Endodermal cell (in vitro differentiated cells): ENCODE results near the gene CLEC16A. TPM values are rescaled to one million over a fixed set of nuclear protein-coding genes. Genes with fewer than 3 reads are reported as not detected.

Experiments
- DNase-seq: peaks from one replicate; pipeline ENCODE4 v3.0.0-alpha.2; 2017
- H3K27ac ChIP-seq: 2 replicates; pipeline ENCODE4 v1.5.1; 2013; ENCODE audit warnings: mild to moderate bottlenecking, low read depth, low read length, moderate library complexity
- H3K27me3 ChIP-seq: 2 replicates; pipeline ENCODE4 v1.6.1; 2013; ENCODE audit warnings: mild to moderate bottlenecking, low read length, moderate library complexity; ENCODE audit not compliant: insufficient read depth, control insufficient read depth, poor library complexity, severe bottlenecking
- H3K36me3 ChIP-seq: 2 replicates; pipeline ENCODE4 v1.7.0; 2013; ENCODE audit warnings: mild to moderate bottlenecking, low read length, moderate library complexity; ENCODE audit not compliant: control insufficient read depth, insufficient read depth
- H3K4me1 ChIP-seq: one replicate; pipeline ENCODE4 v1.7.0; 2013; ENCODE audit warnings: low read length; ENCODE audit not compliant: control insufficient read depth, insufficient read depth
- H3K4me3 ChIP-seq: 2 replicates; pipeline ENCODE4 v1.5.1; 2013; ENCODE audit warnings: mild to moderate bottlenecking, low read length, moderate library complexity
- H3K9ac ChIP-seq: 2 replicates; pipeline ENCODE4 v1.6.1; 2013; ENCODE audit warnings: mild to moderate bottlenecking, low read length, moderate library complexity; ENCODE audit not compliant: poor library complexity, severe bottlenecking; ENCODE audit errors: extremely low read depth
- H3K9me3 ChIP-seq: 2 replicates; pipeline ENCODE4 v1.6.1; 2013; ENCODE audit warnings: mild to moderate bottlenecking, low read length, moderate library complexity; ENCODE audit not compliant: control insufficient read depth
- H3K27ac Mint-ChIP-seq: 2 replicates; pipeline ENCODE4 v1.8.0; 2020; ENCODE audit warnings: mixed read lengths
- H3K27me3 Mint-ChIP-seq: 2 replicates; pipeline ENCODE4 v1.8.0; 2021; ENCODE audit warnings: mild to moderate bottlenecking, mixed read lengths; ENCODE audit not compliant: insufficient read depth
- H3K36me3 Mint-ChIP-seq: 2 replicates; pipeline ENCODE4 v1.8.0; 2020; ENCODE audit warnings: low read depth, mixed read lengths
- H3K4me1 Mint-ChIP-seq: 2 replicates; pipeline ENCODE4 v1.8.0; 2020; ENCODE audit warnings: mixed read lengths
- H3K4me3 Mint-ChIP-seq: 2 replicates; pipeline ENCODE4 v1.8.0; 2020; ENCODE audit warnings: mild to moderate bottlenecking, moderate library complexity, mixed read lengths
- H3K9me3 Mint-ChIP-seq: 2 replicates; pipeline ENCODE4 v1.8.0; 2020; ENCODE audit warnings: mild to moderate bottlenecking, mixed read lengths
- WGBS, 2 experiments: methylation state at CpG; one replicate each; pipeline versions ENCODE4 v1.1.5 to v1.1.7; 2013; ENCODE audit warnings: missing lambda C conversion rate in 2 of 2, mixed read lengths in 1 of 2; ENCODE audit not compliant: insufficient coverage in 1 of 2, insufficient read length in 1 of 2; 5-methylcytosine and 5-hydroxymethylcytosine counted together
- total RNA-seq, 2 donors: library from RNA; stranded (reverse); fragmentation: NEBNext Ultra II Directional in 1 of 2; extraction: Animal tissue kit (Norgen Biotek cat#: 25700) in 1 of 2; gene quantifications; 2 replicates in 1 of 2; 3 replicates in 1 of 2; pipeline ENCODE4 v1.2.1, GENCODE V29; 2021
- TF ChIP-seq, protein P1 (sequence below): fragments of 200-600 bp; sonication (generic); conservative IDR thresholded peaks from 2 replicates; pipeline ENCODE4 v1.5.0; 2021; ENCODE audit warnings: antibody characterized with exemption, mild to moderate bottlenecking

Gene CLEC16A
- total RNA-seq, 2 donors from 2014 or later: 19.5 to 28.3 TPM

- Histone ChIP-seq H3K9me3 (no peaks in the 10 kb centered on the region), H3K9ac (no peak overlapping the region), H3K36me3 (no peaks in the 10 kb centered on the region), H3K4me1 (no peaks in the 10 kb centered on the region), H3K4me3 (no peak overlapping the region), H3K27me3 (no peaks in the 10 kb centered on the region), H3K27ac (no peak overlapping the region)
- Mint-ChIP-seq H3K4me3 (no peak overlapping the region), H3K36me3 (no peaks in the 10 kb centered on the region), H3K27ac (no peak overlapping the region), H3K4me1 (no peaks in the 10 kb centered on the region), H3K9me3 (no peaks in the 10 kb centered on the region), H3K27me3 (peaks cover 7% of the 10 kb centered on the region)
- 61 to 83% methylated on average over 1 to 3 of the region's 3 CpGs for WGBS, 2 experiments
- TF ChIP-seq, protein P1, sequence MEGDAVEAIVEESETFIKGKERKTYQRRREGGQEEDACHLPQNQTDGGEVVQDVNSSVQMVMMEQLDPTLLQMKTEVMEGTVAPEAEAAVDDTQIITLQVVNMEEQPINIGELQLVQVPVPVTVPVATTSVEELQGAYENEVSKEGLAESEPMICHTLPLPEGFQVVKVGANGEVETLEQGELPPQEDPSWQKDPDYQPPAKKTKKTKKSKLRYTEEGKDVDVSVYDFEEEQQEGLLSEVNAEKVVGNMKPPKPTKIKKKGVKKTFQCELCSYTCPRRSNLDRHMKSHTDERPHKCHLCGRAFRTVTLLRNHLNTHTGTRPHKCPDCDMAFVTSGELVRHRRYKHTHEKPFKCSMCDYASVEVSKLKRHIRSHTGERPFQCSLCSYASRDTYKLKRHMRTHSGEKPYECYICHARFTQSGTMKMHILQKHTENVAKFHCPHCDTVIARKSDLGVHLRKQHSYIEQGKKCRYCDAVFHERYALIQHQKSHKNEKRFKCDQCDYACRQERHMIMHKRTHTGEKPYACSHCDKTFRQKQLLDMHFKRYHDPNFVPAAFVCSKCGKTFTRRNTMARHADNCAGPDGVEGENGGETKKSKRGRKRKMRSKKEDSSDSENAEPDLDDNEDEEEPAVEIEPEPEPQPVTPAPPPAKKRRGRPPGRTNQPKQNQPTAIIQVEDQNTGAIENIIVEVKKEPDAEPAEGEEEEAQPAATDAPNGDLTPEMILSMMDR: no peak
- no peak for DNase-seq
These were observed 252.0 kb downstream of the CLEC16A start for GRCh38 chr16:11196286-11196828.

GRCh38 chr16:11198375-11198774, 254.0 kb downstream of the CLEC16A start:
- Histone ChIP-seq H3K9ac (no peak overlapping the region), H3K36me3 (no peaks in the 10 kb centered on the region), H3K27ac (no peak overlapping the region), H3K4me3 (no peak overlapping the region), H3K9me3 (no peaks in the 10 kb centered on the region), H3K27me3 (no peaks in the 10 kb centered on the region), H3K4me1 (no peaks in the 10 kb centered on the region)
- Mint-ChIP-seq H3K4me3 (no peak overlapping the region), H3K27ac (no peak overlapping the region), H3K9me3 (no peaks in the 10 kb centered on the region), H3K36me3 (no peaks in the 10 kb centered on the region), H3K27me3 (peaks cover 5% of the 10 kb centered on the region), H3K4me1 (peaks cover 10% of the 10 kb centered on the region)
- TF ChIP-seq, protein P1: no peak
- DNase-seq: no peak
- WGBS, 2 experiments: 81 to 96% methylated on average over 4 to 5 of the region's 5 CpGs

DNA sequence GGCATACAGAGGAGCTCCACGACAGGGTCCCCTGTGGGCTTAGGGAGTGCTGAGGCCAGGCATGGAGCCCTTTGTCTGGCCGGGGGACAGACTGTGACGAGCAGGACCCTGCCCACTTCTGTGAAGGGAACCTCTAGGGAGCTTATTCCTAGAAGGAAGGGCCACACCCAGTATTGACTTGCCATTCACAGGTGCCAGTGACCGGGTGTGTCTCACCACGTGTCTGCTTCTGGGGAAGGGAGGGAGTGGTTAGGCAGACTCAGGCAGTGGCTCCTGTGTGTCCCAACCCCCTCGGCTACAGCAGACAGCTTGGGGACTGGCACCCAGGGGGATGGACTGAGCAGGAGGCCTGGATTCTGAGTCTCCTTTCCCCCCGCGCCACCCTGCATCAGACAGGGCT, 254.5 kb downstream of the CLEC16A start:
- no peak for DNase-seq
- WGBS, 2 experiments: 65 to 67% methylated on average over 5 to 8 of the region's 8 CpGs
- Histone ChIP-seq H3K4me1 (no peaks in the 10 kb centered on the region), H3K9me3 (no peaks in the 10 kb centered on the region), H3K9ac (no peak overlapping the region), H3K27me3 (no peaks in the 10 kb centered on the region), H3K36me3 (no peaks in the 10 kb centered on the region), H3K27ac (no peak overlapping the region), H3K4me3 (no peak overlapping the region)
- Mint-ChIP-seq H3K36me3 (no peaks in the 10 kb centered on the region), H3K27ac (no peak overlapping the region), H3K27me3 (peaks cover 5% of the 10 kb centered on the region), H3K4me1 (peaks cover 10% of the 10 kb centered on the region), H3K4me3 (no peak overlapping the region), H3K9me3 (no peaks in the 10 kb centered on the region)
- TF ChIP-seq, protein P1: no peak
